Brain microvascular endothelial cell (primary cell): ENCODE data around the gene METRN.

Experiments
- DNase-seq: peaks from one replicate; pipeline ENCODE4 v3.0.0-alpha.2; 2020
- H3K27ac ChIP-seq: fragments of 250-450 bp; sonication (Bioruptor Pico); 2 replicates; pipeline ENCODE4 v1.5.1; 2020; ENCODE audit warnings: mild to moderate bottlenecking, moderate library complexity
- H3K27me3 ChIP-seq: fragments of 250-450 bp; sonication (Bioruptor Pico); replicated peaks from 2 replicates; pipeline ENCODE4 v1.5.1; 2020; ENCODE audit warnings: mild to moderate bottlenecking
- H3K36me3 ChIP-seq: fragments of 250-450 bp; sonication (Bioruptor Pico); replicated peaks from 2 replicates; pipeline ENCODE4 v1.5.1; 2020; ENCODE audit warnings: mild to moderate bottlenecking
- H3K4me3 ChIP-seq: 2 replicates; pipeline ENCODE4 v1.5.1; 2011; ENCODE audit warnings: low read depth, mild to moderate bottlenecking, control low read depth, low read length, moderate library complexity
- in situ Hi-C: cut with HindIII; loops from 2 replicates; pipeline ENCODE4 v1.10.0; 2017; ENCODE audit warnings: low sequenced_read_pairs, low pct_ligation_motif_present
- TF ChIP-seq, protein P1 (sequence below): IDR thresholded peaks from 2 replicates; pipeline ENCODE4 v1.5.1; 2011; ENCODE audit warnings: low read depth, mild to moderate bottlenecking, moderate library complexity, low read length, control low read depth, inconsistent platforms; ENCODE audit errors: missing control alignments

METRN gene

DNA sequence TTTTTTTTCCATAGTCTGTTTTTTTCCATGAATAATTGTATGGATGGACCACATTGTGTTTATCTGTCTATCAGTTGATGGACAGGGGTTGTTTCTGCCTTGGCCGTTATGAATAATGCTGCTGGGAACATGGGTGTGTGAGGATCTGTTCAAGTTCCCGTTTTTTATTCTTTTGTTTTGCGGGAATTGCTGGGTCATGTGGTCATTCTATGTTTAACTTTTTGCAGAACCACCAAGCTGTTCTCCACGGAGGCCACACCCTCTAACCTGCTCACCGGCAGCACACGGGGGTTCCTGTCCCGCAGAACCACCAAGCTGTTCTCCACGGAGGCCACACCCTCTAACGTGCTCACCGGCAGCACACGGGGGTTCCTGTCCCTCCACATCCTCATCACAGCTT lies 39.7 kb downstream of the METRN start:
- Histone ChIP-seq H3K4me3 (no peak overlapping the region), H3K36me3 (no peaks in the 10 kb centered on the region), H3K27me3 (peaks cover 4% of the 10 kb centered on the region), H3K27ac (no peak overlapping the region)
- TF ChIP-seq, protein P1, sequence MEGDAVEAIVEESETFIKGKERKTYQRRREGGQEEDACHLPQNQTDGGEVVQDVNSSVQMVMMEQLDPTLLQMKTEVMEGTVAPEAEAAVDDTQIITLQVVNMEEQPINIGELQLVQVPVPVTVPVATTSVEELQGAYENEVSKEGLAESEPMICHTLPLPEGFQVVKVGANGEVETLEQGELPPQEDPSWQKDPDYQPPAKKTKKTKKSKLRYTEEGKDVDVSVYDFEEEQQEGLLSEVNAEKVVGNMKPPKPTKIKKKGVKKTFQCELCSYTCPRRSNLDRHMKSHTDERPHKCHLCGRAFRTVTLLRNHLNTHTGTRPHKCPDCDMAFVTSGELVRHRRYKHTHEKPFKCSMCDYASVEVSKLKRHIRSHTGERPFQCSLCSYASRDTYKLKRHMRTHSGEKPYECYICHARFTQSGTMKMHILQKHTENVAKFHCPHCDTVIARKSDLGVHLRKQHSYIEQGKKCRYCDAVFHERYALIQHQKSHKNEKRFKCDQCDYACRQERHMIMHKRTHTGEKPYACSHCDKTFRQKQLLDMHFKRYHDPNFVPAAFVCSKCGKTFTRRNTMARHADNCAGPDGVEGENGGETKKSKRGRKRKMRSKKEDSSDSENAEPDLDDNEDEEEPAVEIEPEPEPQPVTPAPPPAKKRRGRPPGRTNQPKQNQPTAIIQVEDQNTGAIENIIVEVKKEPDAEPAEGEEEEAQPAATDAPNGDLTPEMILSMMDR = no peak
- in situ Hi-C loops = no loop called here
- DNase-seq = no peak

DNA sequence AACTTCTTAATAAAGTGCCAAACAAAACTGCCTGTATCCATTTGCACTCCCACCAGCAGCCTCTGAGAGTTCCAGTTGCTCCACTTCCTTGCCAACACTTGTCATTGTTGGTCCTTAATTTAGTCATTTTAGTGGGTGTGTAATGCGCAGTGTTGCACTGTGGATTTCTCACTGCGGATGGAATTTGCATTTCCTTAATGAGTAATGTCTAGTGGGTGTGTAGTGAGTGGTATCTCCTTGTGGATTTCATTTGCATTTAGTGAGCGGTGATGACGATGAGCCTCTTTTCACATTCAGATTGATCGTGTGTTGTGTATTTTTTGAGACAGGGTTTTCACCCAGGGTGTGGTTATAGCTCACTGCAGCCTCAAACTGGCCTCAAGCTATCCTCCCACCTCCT lies 41.5 kb downstream of the METRN start:
- Histone ChIP-seq H3K4me3 (no peak overlapping the region), H3K36me3 (no peaks in the 10 kb centered on the region), H3K27ac (no peak overlapping the region), H3K27me3 (peaks cover 4% of the 10 kb centered on the region)
- no peak for DNase-seq
- in situ Hi-C loops = no loop called here
- TF ChIP-seq, protein P1 = no peak

DNA sequence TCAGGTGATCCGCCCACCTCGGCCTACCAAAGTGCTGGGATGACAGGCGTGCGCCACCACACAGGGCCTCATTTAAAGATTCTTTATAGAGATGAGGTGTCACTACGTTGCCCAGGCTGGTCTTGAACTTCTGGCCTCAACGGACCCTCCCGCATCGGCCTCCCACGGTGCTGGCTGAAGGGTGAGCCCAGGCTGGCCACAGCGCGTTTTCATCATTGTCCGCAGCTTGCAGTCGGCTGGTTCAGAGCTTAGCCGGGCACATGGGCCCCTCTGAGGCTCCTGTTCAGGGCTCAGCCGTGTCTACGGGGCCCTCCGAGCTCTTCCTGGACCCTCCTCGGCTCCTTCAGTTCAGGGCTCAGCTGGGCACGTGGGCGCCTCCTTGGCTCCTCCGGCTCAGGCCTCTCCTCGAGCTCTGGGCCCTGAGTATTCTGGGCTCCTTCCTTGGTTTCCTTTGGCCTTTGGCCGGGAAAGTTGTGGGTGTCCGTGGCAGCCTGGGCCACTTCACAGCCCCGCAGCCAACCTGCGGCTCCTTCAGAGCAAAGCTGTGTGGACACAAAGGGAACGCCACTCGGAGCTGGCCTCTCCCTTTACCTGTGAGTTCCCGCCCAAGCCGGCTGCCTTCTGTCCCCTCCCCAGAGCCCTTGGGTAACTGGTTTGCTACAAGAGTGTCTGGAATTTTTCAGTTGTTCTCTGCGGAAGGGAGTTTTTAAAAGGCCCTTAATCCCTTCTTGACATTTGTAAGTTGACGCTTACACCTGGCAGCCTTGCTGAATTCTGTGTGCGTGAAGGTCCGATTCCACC lies 44.4 kb downstream of the METRN start:
- Histone ChIP-seq H3K4me3 (no peak overlapping the region), H3K36me3 (no peaks in the 10 kb centered on the region), H3K27ac (no peak overlapping the region), H3K27me3 (no peaks in the 10 kb centered on the region)
- in situ Hi-C loops = no loop called here
- TF ChIP-seq, protein P1 = no peak
- no peak for DNase-seq

DNA sequence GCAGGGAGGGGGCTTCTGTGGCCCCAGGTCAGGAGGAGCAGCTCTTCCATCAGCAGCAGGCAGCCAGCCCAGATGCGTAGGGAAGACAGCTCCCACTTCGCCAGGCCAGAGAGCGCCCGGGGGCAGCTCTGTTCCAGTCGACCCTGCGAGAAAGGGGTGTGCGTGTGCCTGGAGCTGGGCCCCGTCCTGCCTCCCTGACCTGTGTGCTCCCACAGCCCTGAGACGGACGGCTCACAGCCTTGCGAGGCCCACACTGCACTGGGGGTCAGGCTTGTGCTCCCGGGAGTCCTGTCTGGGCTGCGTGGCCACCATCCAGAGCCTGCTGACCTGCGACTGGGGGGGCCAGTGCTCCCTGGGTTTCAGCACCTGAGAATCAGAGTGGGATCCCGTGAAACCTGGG lies 45.1 kb downstream of the METRN start:
- in situ Hi-C loops = no loop called here
- no peak overlapping the region for H3K4me3 ChIP-seq
- DNase-seq = no peak
- TF ChIP-seq, protein P1 = no peak
- H3K36me3 ChIP-seq = no peaks in the 10 kb centered on the region
- H3K27ac ChIP-seq = no peak overlapping the region
- H3K27me3 ChIP-seq = no peaks in the 10 kb centered on the region

DNA sequence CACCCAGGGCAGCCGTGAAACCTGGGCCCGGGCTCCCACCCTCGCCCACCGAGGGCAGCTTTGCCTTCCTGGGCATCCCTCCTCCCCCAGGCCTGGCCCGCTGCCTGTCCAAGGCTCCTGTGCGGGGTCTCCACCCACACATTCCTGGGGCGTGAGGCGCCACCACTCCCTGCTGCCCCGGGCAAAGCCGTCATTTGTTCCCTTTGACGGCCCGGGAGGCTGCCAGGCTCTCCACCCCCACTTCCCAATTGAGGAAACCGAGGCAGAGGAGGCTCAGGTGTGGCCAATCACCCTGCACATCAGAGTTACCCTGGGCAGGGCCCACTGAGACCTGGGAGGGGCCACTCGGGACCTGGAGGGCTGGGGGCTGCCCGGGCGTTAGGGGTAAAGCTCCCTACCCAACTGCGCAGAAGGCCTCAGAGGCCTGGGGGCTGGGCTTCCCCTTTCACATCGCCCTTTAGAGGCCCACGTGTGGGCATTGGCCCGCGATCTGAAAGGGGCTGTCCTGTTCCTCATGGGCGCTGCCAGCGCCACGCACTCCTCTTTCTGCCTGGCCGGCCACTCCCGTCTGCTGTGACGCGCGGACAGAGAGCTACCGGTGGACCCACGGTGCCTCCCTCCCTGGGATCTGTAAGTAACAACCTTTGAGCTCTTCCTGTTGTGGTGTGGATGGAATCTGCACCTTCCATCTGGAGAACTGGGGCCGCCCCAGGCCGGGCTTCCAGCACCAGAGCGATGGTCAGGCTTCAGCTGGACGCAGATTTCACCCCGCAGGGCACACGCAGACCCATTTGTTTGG lies 45.8 kb downstream of the METRN start, which contains the start of gene MSLN:
Gene MSLN (plus strand): TSS at position 190 of the 799 bp plus-strand sequence. CDS start 1,947 bp downstream, outside the sequence.
- H3K4me3 ChIP-seq = no peak within 1 kb of the TSS
- H3K27ac ChIP-seq = no peak within 1 kb of the TSS
- DNase-seq = no peak
- in situ Hi-C loops = no loop called here
- no peaks in the 10 kb centered on the region for H3K27me3 ChIP-seq
- TF ChIP-seq, protein P1 = no peak
- H3K36me3 ChIP-seq = no peaks in the 10 kb centered on the region
